ENCODE data around the gene DBF4.
"Not testable (repeated sequence)": the region's sequence is repeated elsewhere in the genome, so short reads cannot be mapped to it uniquely, and the experiment has no call there.

The DBF4 gene

GRCh38 chr7:87882151-87882937, 6.1 kb downstream of the DBF4 start:
- DNase-seq (ENCODE audit: low read depth in 2 of 2) = no peak

- DNase-seq (ENCODE audit: low read depth in 2 of 2) = no peak
Observed at GRCh38 chr7:87885018-87885417, 8.7 kb downstream of the DBF4 start.

- DNase-seq (ENCODE audit: low read depth in 2 of 2) = no peak
Observed at GRCh38 chr7:87886875-87887274, 10.6 kb downstream of the DBF4 start.

GRCh38 chr7:87895363-87895762, 19.1 kb downstream of the DBF4 start:
- DNase-seq (ENCODE audit: low read depth in 2 of 2) = no peak

- no peak for DNase-seq (ENCODE audit: low read depth in 2 of 2)
Observed at GRCh38 chr7:87899255-87899654, 23.0 kb downstream of the DBF4 start.

- DNase-seq (ENCODE audit: low read depth in 2 of 2) = not testable (repeated sequence)
Observed at GRCh38 chr7:87907136-87907906, 31.0 kb downstream of the DBF4 start.

GRCh38 chr7:87908814-87909213, 32.5 kb downstream of the DBF4 start:
- DNase-seq (ENCODE audit: low read depth in 2 of 2) = not testable (repeated sequence)

- no peak for DNase-seq (ENCODE audit: low read depth in 2 of 2)
Observed at GRCh38 chr7:87912121-87912520, 35.8 kb downstream of the DBF4 start.

GRCh38 chr7:87918740-87919139, 42.4 kb downstream of the DBF4 start:
- no peak for DNase-seq (ENCODE audit: low read depth in 2 of 2)

GRCh38 chr7:87919875-87920274, 43.6 kb downstream of the DBF4 start:
- no peak for DNase-seq (ENCODE audit: low read depth in 2 of 2)

- no peak for DNase-seq (ENCODE audit: low read depth in 2 of 2)
Observed at GRCh38 chr7:87920578-87920977, 44.3 kb downstream of the DBF4 start.

- DNase-seq (ENCODE audit: low read depth in 2 of 2) = not testable (repeated sequence)
Observed at GRCh38 chr7:87922759-87923395, 46.6 kb downstream of the DBF4 start.

- DNase-seq (ENCODE audit: low read depth in 2 of 2) = no peak
Observed at GRCh38 chr7:87926581-87927461, 50.5 kb downstream of the DBF4 start.

- DNase-seq (ENCODE audit: low read depth in 2 of 2) = no peak
Observed at GRCh38 chr7:87933605-87933952, 57.3 kb downstream of the DBF4 start.

GRCh38 chr7:87933953-87934698, 57.8 kb downstream of the DBF4 start, which contains the start of gene ADAM22:
ADAM22 (plus strand) TSS chr7:87934251; CDS start chr7:87934466, 215 bp downstream.
- DNase-seq (ENCODE audit: low read depth in 2 of 2) = peak; percentile 64 to 65

GRCh38 chr7:87934699-87935383, 58.5 kb downstream of the DBF4 start:
- DNase-seq (ENCODE audit: low read depth in 2 of 2) = no peak

- DNase-seq (ENCODE audit: low read depth in 2 of 2) = no peak
Observed at GRCh38 chr7:87935384-87935706, 59.1 kb downstream of the DBF4 start.

GRCh38 chr7:87941138-87941537, 64.8 kb downstream of the DBF4 start:
- no peak for DNase-seq (ENCODE audit: low read depth in 2 of 2)

GRCh38 chr7:87944547-87944946, 68.3 kb downstream of the DBF4 start:
- DNase-seq (ENCODE audit: low read depth in 2 of 2) = no peak

- not testable (repeated sequence) for DNase-seq (ENCODE audit: low read depth in 2 of 2)
Observed at GRCh38 chr7:87945926-87946325, 69.6 kb downstream of the DBF4 start.
